Transverse colon (tissue), 4 donors: Measurements from ENCODE around the gene ACVR1B. TPM values are rescaled to one million over a fixed set of nuclear protein-coding genes. Genes with fewer than 3 reads are reported as not detected.

Experiments used
- DNase-seq: peaks from one replicate; pipeline ENCODE4 v3.0.0-alpha.2; 2019
- H3K27ac ChIP-seq, 4 donors: fragments of 200-600 bp; sonication (generic); 2 replicates each; pipeline ENCODE4 v1.5.1; 2016 to 2018; ENCODE audit warnings: inconsistent platforms in 4 of 4
- H3K27me3 ChIP-seq: fragments of 200-600 bp; sonication (generic); 2 replicates; pipeline ENCODE4 v1.5.1; 2017; ENCODE audit warnings: inconsistent platforms
- H3K36me3 ChIP-seq, 4 donors: fragments of 200-600 bp; sonication (generic); 2 replicates each; pipeline ENCODE4 v1.5.1; 2017 to 2019; ENCODE audit warnings: inconsistent platforms in 4 of 4
- H3K4me1 ChIP-seq, 4 donors: fragments of 200-600 bp; sonication (generic); 2 replicates each; pipeline ENCODE4 v1.5.1; 2017 to 2020; ENCODE audit warnings: inconsistent platforms in 4 of 4
- H3K4me3 ChIP-seq, 4 donors: fragments of 200-600 bp; sonication (generic); 1 replicate in 1 of 4; 2 replicates in 3 of 4; pipeline versions ENCODE4 v1.5.1 to v1.6.1; 2017 to 2019; ENCODE audit warnings: inconsistent platforms in 4 of 4
- H3K9me3 ChIP-seq, 2 donors: fragments of 200-600 bp; sonication (generic); 2 replicates each; pipeline ENCODE4 v1.5.1; 2017 to 2019; ENCODE audit warnings: inconsistent platforms in 2 of 2
- EP300 ChIP-seq: sonication (generic); formaldehyde crosslinking; IDR thresholded peaks from one replicate; pipeline ENCODE4 v1.6.1; 2017; ENCODE audit warnings: antibody characterized with exemption, low read depth
- POLR2A ChIP-seq: fragments of 450-650 bp; IDR thresholded peaks from one replicate; pipeline ENCODE4 v1.6.1; 2016; ENCODE audit warnings: antibody characterized with exemption, mild to moderate bottlenecking, moderate library complexity
- POLR2AphosphoS5 ChIP-seq, 3 donors: sonication (generic); formaldehyde crosslinking; IDR thresholded peaks; one replicate each; pipeline ENCODE4 v1.6.1; 2016; ENCODE audit warnings: antibody characterized with exemption in 3 of 3
- WGBS, 2 donors: methylation state at CpG; one replicate each; pipeline ENCODE4 v1.1.5; 2018; ENCODE audit warnings: low coverage in 1 of 2; 5-methylcytosine and 5-hydroxymethylcytosine counted together
- in situ Hi-C, 4 donors: fragments of 200-750 bp; cut with MboI; loops; one replicate each; pipeline versions ENCODE4 v1.15.0 to v1.15.1; 2017; ENCODE audit warnings: low sequenced_read_pairs in 3 of 4, low pct_ligation_motif_present in 1 of 4, low pct_unique_long_range_greater_than_20kb in 1 of 4
- intact Hi-C: fragments of 100-400 bp; cut with DNase I; formaldehyde crosslinking; loops from one replicate; pipeline ENCODE4 v1.15.1; 2023; ENCODE audit warnings: low total_unique reads
- total RNA-seq, 4 donors: library from RNA; depleted of rRNA; stranded (reverse); fragments of >200 nt; gene quantifications; one replicate each; pipeline ENCODE4 v1.1.0, GENCODE V29; 2016
- TF ChIP-seq, protein P1 (sequence below), 5 experiments: fragments of 200-600 bp in 3 of 5; fragments of 450-650 bp in 2 of 5; sonication (generic) in 3 of 5; IDR thresholded peaks; 1 replicate in 2 of 5; 2 replicates in 3 of 5; pipeline ENCODE4 v1.5.1; 2016 to 2017; ENCODE audit warnings: antibody characterized with exemption in 5 of 5, inconsistent platforms in 3 of 5, mild to moderate bottlenecking in 2 of 5, moderate library complexity in 1 of 5

The ACVR1B gene
- total RNA-seq, 4 donors from 2014 or later, result 22.5 to 96.9 (median 68.7) TPM

DNA sequence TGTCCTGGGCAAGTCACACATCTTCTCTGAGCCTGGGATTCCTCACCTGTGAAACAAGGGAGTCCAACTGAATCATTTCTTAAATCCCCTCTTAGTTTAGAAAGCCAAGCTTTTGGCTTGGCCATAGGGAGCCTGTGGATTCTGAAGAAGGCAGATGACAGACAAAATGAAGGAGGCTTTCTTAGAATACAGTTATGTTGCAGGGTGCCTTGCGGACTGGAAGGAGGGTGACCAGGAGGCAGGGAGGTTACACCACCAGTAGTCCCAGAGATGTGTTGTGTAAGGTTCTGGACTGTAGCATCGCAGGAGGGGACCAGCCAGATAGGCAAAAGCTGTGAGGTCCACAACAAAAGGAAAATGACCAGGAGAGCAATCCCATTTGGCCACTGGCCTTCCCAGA is 8.2 kb upstream of the ACVR1B start:
- Histone ChIP-seq H3K27me3 (no peaks in the 10 kb centered on the region), H3K9me3 (peaks cover 4 to 12% of the 10 kb centered on the region in 2 donors), H3K36me3 (no peaks in the 10 kb centered on the region), H3K4me3 (no peak overlapping the region), H3K4me1 (peaks cover 0 to 8% (median 3%) of the 10 kb centered on the region in 4 donors), H3K27ac (no peak overlapping the region)
- in situ Hi-C loops (no loop called here), intact Hi-C loops (no loop called here)
- no peak for DNase-seq
- TF ChIP-seq POLR2A, result no peak
- no peak for TF ChIP-seq EP300
- TF ChIP-seq POLR2AphosphoS5 (IDR thresholded peaks at IDR 0.05), result no peak
- TF ChIP-seq, protein P1, sequence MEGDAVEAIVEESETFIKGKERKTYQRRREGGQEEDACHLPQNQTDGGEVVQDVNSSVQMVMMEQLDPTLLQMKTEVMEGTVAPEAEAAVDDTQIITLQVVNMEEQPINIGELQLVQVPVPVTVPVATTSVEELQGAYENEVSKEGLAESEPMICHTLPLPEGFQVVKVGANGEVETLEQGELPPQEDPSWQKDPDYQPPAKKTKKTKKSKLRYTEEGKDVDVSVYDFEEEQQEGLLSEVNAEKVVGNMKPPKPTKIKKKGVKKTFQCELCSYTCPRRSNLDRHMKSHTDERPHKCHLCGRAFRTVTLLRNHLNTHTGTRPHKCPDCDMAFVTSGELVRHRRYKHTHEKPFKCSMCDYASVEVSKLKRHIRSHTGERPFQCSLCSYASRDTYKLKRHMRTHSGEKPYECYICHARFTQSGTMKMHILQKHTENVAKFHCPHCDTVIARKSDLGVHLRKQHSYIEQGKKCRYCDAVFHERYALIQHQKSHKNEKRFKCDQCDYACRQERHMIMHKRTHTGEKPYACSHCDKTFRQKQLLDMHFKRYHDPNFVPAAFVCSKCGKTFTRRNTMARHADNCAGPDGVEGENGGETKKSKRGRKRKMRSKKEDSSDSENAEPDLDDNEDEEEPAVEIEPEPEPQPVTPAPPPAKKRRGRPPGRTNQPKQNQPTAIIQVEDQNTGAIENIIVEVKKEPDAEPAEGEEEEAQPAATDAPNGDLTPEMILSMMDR (IDR thresholded peaks at IDR 0.05), result no peak
- 89 to 100% methylated on average over 1 to 2 of the region's 2 CpGs for WGBS, 2 donors

GRCh38 chr12:51944608-51945233 is 6.8 kb upstream of the ACVR1B start:
- no peak for DNase-seq
- intact Hi-C loops, result no loop called here
- H3K9me3 ChIP-seq, result peaks cover 4 to 12% of the 10 kb centered on the region in 2 donors
- in situ Hi-C loops, result no loop called here
- 82 to 85% methylated on average over 1 of the region's 1 CpG for WGBS, 2 donors
- H3K27me3 ChIP-seq, result no peaks in the 10 kb centered on the region
- no peak overlapping the region for H3K4me3 ChIP-seq
- no peak overlapping the region for H3K27ac ChIP-seq
- TF ChIP-seq EP300, result no peak
- no peak for TF ChIP-seq POLR2AphosphoS5 (IDR thresholded peaks at IDR 0.05)
- no peaks in the 10 kb centered on the region for H3K36me3 ChIP-seq
- H3K4me1 ChIP-seq, result peaks cover 0 to 8% (median 3%) of the 10 kb centered on the region in 4 donors

GRCh38 chr12:51947246-51947996 is 4.1 kb upstream of the ACVR1B start:
- no peak overlapping the region for H3K27ac ChIP-seq
- WGBS, 2 donors, result 88 to 89% methylated on average over 5 to 8 of the region's 8 CpGs
- intact Hi-C loops (no loop called here), in situ Hi-C loops (no loop called here)
- TF ChIP-seq POLR2A (no peak), EP300 (no peak), POLR2AphosphoS5 (IDR thresholded peaks at IDR 0.05) (no peak)
- TF ChIP-seq, protein P1 (IDR thresholded peaks at IDR 0.05), result no peak
- H3K4me3 ChIP-seq, result no peak overlapping the region
- no peak for DNase-seq
- peaks cover 4 to 12% of the 10 kb centered on the region in 2 donors for H3K9me3 ChIP-seq
- H3K36me3 ChIP-seq, result no peaks in the 10 kb centered on the region
- no peaks in the 10 kb centered on the region for H3K27me3 ChIP-seq
- H3K4me1 ChIP-seq, result peaks cover 0 to 7% (median under 1%) of the 10 kb centered on the region in 4 donors

DNA sequence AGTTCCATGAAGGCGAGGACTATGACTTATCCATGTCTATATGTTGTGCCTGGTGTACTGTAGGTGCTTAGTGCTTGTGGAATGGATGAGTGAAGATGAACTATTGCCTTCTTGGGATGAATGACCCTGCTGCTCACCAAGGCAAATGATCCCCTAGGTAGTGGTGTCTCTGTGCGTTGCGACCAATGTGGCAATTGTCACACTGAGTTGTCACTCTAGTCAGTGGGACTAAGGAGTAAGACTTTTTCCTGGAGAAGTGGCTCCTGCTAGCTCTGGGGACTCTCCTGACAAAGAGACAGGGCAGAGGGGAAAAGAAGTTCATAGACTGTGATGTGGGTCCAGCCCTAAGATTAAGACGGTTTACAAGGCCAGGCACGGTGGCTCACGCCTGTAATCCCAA is 3.4 kb upstream of the ACVR1B start:
- intact Hi-C loops, result no loop called here
- 89 to 100% methylated on average over 1 to 6 of the region's 6 CpGs for WGBS, 2 donors

More for the DNA sequence above, 3.4 kb upstream of the ACVR1B start:
- Histone ChIP-seq H3K4me3 (no peak overlapping the region), H3K4me1 (peaks cover 0 to 14% (median 7%) of the 10 kb centered on the region in 4 donors), H3K9me3 (peaks cover 4 to 12% of the 10 kb centered on the region in 2 donors), H3K27me3 (no peaks in the 10 kb centered on the region), H3K27ac (no peak overlapping the region), H3K36me3 (no peaks in the 10 kb centered on the region)
- no peak for TF ChIP-seq POLR2A
- no peak for TF ChIP-seq EP300
- no peak for TF ChIP-seq POLR2AphosphoS5 (IDR thresholded peaks at IDR 0.05)
- TF ChIP-seq, protein P1 (IDR thresholded peaks at IDR 0.05), result no peak
- in situ Hi-C loops, result no loop called here
- DNase-seq, result no peak
